GM18909 (cell line): ENCODE results near the gene DPP9.
"Not testable (repeated sequence)": the region's sequence is repeated elsewhere in the genome, so short reads cannot be mapped to it uniquely, and the experiment has no call there.

Source experiments
- ATAC-seq: cut with Tn5 transposase; IDR thresholded peaks from one replicate; pipeline ENCODE4 v1.9.1; 2021; ENCODE audit warnings: mild to moderate bottlenecking; ENCODE audit not compliant: unreplicated experiment, poor library complexity

The DPP9 gene

DNA sequence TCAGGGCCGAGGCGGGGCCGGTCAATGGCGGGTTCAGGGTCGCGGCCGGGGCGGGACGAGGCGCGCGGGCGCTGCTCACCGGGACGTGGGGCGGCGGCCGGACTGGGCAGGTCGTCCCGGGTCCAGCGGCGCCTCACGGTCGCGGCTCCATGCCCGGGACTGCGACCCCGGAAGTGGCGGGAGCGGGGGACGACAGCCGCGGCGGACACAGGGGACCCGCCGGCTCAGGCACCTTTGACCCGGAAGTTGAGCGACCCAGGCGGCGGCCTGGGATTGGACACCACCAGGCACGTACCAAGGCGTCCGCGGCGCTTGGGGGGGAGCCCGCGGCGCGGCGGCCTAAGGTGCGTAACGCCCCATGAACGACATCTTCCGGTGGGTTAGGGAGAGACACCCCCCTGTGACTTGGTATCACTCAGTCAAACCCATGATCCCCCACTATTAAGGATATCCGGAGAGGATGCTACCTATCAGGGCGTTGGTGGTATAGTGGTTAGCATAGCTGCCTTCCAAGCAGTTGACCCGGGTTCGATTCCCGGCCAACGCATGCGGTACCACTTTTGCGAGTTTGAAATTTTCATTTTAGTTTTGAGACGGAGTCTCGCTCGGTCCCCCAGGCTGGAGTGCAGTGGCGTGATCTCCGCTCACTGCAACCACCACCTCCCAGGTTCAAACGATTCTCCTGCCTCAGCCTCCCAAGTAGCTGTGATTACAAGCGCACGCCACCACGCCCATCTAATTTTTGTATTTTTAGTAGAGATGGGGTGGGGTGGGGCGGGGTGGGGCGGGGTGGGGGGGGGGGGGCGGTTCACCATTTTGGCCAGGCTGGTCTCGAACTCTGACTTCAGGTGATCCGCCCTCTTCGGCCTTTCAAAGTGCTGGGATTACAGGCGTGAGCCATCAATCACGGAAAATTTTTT is at the start of gene DPP9:
Gene DPP9, minus strand, starts transcription at position 248 of the 920 bp plus-strand sequence. CDS start 3,936 bp downstream, outside the sequence.
- ATAC-seq, result peak; percentile 88

DNA sequence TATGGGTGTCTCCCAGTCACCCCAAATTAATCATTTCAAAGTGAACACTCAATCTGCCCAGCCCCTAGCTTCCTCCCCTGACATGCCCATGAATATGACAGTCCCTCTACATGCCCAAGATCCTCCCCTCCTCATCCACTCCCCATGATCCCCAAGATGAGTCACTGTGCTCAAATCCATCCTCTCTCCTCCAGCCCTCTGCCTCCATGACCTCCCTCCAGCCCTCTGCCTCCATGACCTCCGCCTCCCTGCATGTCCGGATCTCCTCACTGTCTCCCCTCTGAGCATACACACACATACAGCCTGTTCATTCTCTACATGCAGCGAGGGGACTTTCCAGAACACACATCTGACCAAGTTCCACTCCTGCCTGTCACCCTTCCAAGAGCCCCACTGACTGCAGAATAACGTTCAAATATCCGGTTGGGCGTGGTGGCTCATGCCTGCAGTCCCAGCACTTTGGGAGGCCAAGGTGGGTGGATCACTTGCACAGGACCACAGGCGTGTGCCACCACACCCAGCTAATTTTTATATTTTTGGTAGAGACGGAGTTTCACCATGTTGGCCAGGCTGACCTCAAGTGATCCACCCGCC is 49.5 kb upstream of the DPP9 start:
- no peak for ATAC-seq

DNA sequence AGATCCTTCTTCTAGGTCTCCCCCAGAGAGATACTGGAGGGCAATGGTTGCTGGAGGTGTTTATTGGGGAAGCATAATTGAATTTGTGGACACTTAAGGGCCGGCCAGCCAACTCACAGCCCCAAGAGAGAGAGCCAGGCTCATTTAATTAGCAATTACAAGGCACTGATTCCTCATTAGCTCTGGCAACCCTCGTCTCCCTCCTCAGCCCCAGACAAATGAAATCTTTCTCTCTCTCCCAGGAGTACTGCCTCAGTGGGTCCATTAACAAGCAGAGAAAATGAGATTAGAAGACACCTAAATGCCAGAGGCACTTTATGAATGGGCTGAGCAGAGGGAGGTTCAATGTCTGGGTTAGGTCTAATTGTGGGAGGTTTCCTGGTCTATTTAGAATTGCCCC is 48.9 kb upstream of the DPP9 start:
- no peak for ATAC-seq

DNA sequence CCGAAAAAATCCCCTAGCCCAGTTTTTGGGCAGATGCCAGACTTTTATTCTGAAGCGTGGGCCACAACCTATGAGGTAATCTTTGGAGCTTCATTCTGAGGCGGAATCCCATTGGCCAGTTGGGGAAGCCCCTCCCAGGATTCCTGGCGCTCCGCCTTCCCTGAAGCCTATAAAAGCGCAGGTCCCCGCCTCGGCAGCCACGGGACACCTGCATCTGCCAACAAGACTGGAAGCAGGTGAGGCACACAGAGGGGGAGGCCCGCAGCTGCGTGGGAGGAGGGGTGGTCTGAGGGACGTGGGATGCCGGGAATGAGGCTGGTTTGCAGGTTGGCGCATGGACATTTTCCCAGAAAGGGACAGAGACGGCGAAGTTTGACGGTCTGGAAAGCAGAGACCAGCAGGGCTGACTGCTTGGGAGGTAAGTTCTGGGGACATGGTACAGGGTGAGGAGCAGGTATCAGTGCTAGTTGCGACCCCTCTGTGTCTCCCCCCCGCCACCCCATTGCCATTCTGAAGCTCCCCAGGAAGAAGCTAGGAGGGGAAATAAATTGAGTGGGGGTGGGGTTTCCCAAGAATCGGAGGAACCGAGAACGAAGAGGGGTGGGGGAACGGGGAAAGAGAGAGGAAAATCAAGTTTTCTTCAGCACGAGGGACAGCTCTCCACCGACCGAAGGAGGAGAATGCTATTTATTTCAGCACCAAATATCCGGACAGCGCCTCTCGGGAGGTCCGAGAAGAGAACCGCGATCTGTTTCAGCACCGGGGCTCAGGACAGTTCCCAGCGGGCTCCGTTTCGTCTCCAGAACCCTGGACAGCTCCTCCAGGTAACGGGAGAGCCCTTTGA is 45.5 kb upstream of the DPP9 start:
- ATAC-seq, result no peak

DNA sequence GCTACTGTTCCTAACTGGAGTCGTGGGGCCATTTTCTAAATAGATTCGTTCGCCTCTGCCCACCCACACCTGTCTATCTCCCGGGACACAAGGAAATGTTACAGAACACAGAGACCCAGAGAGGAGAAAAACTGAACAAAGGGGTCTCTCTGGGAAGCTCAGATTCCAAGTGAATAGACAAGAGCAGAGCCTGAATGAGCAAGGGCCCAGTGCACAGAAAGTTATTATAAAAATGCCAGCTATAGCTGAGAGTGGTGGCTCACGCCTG is 40.7 kb upstream of the DPP9 start:
- ATAC-seq, result no peak

DNA sequence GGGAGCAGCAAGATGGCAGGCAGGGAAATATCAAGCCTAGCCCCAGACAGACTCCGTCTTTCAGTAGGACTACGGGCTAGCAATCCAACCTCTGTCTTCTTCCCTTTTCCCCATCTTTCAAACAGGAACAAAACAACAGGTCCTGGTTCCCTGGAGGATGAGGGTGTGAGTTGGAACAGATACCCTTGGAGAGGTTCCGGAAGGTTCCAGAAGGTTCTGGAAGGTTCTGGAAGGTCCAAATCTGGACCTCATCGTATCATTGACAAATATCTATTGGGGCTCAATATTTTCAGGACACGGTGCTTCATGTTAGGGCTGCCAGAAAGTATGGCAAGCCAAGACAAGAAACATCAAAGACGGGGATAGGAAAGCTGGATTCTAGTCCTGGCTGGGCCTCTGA is 39.4 kb upstream of the DPP9 start:
- ATAC-seq, result no peak

DNA sequence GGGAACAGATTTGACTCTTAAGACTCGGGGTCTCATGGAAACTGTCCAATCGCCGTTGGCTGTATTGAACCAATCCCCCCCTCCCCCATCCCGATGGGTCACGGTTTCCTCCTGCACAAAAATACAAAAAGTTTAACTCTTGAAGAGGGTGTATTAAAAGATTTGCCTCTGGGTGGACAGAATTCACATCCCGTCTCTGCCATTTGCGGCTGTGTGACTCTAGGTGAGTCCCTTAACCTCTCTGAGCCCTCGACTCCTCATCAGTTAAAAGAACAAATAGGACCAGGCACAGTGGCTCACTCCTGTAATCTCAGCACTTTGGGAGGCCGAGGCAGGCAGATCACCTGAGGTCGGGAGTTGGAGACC is 36.6 kb upstream of the DPP9 start:
- no peak for ATAC-seq

DNA sequence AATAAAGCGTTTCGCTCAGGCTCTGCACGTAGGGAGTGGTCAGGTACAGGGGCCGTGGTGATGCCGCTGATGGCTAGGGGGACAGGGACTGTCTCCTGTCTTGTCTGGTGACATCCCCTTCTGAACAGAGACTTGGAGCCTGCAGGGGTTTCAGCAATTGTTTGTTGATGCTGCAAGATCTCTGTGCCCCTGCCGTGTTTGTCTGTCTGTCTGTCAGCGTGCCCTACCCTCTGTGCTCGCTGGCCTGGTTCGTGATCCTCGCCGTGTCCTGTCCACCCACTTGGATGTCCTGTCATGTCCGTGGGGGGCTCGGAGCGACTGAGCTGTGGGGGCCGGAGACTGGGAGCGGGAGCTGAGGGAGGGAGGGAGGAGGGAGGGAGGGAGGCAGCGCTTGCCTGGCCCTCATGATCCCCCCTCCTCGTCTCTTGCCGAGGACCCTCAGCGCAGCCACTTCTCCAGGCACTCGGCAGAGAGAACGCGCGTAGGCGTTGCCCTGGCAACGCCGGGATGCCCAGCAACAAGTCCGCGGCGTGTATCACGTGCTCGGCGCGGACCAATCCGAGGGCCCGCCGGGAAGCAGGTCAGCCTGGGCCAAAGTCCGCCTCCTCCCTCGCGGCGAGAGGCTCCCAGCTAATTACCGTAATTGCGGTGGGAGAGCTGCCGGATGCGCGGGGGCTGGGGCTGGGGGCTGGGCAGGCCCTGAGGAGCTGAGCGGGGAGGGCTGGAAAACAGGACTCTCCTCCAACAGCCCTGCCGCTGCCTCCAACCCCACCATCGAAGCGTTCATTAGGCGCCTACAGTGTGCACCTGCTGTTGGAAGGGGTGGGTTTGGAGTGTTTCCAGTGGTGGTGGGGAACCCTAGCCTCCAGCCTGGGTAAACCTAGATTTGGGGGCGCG is 36.0 kb upstream of the DPP9 start:
- ATAC-seq, result peak; percentile 58

DNA sequence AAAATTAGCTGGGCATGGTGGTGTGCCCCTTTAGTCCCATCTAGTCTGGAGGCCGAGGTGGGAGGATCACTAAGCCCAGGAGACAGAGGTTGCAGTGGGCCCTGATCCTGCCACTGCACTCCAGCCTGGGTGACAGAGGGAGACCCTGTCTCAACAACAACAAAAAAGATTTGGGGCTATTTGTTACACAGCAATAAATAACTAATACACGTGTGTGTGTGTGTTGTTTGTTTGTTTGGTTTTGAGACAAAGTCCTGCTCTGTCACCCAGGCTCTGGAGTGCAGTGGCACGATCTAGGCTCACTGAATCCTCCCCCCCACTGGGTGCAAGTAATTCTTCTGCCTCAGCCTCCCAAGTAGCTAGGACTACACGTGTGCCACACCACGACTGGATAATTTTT is 35.0 kb upstream of the DPP9 start:
- no peak for ATAC-seq

DNA sequence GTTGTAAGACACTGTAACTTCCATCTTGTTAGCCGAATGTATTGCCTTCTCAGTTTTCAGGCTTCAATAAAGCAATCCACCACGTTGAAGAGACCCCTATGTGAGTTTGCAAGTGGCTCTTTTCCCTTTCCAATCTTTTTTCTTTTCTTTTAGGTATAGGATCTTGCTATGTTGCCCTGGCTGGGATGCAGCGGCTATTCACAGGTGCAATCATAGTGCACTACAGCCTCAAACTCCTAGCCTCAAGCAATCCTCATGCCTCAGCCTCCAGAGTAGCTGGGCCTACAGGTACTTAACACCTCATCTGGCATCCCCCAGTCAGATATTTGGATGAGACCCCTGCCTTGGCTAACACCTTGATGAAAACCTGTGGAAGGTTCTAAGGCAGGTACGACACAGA is 34.4 kb upstream of the DPP9 start:
- no peak for ATAC-seq

DNA sequence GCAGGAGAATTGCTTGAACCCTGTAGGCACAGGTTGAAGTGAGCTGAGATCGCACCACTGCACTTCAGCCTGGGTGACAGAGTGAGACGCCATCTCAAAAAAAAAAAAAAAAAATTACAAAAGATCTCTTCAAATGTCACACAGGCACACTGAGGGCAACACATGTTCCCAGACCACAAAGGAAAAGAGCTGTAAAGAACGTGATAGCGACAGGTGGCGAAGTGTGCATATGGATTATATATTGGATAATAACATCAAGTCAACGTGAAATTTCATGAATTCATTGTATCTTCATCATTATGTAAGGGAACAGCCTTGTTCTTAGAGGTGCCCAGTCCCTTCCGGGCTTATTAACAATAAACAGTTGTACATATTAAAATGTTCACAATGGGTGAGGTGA is 31.8 kb upstream of the DPP9 start:
- no peak for ATAC-seq

DNA sequence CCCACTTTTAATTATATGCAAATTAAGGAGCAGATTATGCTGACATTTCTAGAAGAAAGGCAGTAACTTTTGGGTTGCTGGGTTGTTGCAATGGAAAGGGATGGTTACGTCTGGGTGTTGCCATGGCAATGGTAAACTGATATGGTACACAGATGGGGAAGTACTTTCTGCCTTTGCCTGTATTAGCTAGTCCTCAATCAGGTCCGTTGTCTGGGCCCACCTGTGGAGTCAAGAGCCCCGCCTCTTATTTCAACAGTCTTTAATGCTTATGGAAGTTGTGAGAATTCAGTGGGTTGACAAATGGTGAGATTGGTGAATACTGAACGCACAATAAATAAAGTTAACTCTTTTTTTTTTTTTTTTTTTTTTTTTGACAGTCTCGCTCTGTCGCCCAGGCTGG is 30.6 kb upstream of the DPP9 start:
- no peak for ATAC-seq

DNA sequence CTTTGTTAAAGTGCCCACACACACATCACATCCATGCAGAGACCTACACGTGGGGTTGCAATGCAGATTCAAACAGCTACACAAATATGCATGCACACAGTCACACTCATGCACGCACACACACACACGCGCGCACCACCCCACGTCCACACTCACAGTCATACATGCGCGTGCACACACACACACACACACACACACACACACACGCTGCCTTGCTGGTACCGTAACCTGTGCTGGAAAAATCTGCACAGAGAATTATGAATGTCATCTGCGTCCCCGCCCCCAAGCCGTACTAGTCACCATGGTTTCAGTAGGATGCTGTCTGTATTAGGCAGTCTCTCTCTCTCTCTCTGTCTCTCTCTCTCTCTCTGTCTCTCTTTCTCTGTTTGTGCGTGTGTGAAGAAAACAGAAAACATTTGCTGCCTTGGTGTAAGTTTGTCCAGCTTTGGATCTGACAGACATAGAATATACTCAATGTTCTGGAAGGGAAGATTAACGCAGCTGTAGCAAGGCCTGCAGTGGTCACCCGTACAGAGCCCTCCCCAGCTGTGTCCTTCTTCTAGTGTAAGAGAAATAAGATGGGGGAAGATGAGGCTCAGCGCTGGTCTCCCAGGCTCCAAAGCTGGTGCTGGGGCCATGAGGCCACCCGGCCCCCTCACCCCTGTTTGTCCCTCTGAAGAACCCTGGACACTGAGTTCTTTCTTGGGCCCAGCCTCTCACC is 26.4 kb upstream of the DPP9 start:
- ATAC-seq, result no peak

DNA sequence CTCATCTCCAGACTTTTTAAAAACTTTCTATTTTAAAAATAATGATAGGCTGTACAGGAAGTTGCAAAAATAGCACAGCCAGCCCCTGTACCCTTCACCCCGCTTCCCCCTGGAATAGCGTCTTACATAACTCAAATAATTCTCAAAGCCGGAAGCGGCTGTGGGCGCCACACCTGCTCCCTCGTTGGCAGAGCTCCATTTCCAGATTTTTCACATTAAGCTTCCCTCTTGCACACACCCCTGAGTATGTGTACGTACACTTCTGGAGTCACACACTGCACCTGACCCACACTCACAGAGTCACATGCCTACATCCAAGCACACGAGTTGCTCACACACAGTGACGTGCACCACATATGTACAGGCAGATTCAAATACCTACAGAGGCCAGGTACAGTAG is 24.9 kb upstream of the DPP9 start:
- ATAC-seq, result no peak

DNA sequence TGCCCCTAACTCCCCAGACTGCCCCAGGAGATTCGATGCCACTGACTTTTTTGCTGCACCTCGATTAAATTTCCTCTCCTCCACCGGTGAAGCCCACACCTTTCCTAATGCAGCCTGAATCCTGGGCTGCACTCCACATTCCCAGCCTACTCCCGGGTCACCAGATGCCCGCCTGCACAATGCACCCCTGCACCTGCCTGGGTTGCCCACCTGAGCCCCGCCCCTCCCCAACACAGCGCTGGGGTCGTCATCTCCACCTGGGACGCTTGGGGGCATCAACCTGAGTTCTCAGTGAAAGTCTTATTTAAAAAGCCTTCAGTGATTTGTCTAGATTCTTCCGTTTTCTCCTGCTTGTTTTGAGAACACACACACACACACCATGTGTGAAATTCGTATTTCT is 24.5 kb upstream of the DPP9 start:
- ATAC-seq, result no peak

DNA sequence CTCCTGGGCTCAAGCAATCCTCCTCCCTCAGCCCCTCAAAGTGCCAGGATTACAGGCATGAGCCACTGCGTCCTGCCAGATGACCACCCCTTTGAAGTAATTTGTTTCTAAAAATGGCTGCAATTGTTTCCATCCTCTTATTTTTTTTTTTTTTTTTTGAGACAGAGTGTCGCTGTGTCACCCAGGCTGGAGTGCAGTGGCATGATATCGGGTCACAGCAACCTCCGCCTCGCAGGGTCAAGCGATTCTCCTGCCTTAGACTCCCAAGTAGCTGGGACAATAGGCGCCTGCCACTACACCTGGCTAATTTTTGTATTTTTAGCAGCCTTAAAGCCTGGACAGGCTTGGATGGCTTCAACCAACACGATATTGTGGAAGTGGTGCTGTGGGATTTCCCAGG is 22.3 kb upstream of the DPP9 start:
- ATAC-seq, result no peak

DNA sequence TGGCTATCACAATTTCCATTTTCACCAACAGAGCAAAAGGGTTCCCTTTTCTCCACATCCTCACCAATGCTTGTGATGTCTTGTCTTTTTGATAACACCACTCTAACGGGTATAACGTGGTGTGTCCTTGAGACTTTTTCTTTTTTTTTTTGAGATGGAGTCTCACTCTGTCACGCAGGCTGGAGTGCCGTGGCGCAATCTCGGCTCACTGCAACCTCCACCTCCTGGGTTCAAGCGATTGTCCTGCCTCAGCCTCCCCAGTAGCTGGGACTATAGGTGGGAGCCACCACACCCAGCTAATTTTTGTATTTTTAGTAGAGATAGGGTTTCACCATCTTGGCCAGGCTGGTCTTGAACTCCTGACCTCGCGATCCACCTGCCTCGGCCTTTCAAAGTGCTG is 21.5 kb upstream of the DPP9 start:
- not testable (repeated sequence) for ATAC-seq

DNA sequence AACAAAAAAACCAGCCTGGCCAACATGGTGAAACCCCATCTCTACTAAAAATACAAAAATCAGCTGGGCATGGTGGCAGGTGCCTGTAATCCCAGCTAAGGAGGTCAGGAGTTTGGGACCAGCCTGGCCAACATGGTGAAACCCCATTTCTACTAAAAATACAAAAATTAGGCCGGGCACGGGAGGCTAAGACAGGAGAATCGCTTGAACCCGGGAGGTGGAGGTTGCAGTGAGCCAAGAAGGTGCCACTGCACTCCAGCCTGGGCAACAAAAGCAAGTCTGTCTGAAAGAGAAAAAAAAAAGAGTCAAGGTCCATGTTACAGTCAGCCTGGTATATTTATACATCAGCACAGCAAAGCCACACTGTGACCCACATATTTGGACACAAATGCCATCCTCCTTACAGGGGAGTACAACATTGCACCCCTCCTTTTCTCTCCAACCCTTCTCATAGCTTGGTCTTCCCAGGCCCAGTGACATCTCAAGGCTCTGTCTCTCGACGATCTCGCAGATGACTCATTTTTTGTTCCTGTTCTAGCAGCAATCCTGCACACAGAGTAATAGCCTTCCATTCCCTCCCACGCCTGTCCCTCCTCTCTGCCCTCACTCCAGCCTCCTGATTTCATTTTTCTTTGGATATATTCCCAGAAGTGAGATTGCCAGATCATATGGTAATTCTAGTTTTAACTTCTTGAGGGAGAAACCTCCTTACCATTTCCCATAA is 21.0 kb upstream of the DPP9 start:
- ATAC-seq, result no peak
